ENCODE measurements around the gene IQSEC1.

GRCh38 chr3:12984023-12984823 is 89.0 kb downstream of the IQSEC1 start:
- TF ChIP-seq CTCF (IDR thresholded peaks at IDR 0.05) (peak; percentile 6 to 59 (median 56)), POLR2A (IDR thresholded peaks at IDR 0.05) (no peak), POLR2AphosphoS5 (IDR thresholded peaks at IDR 0.05) (no peak)

Data from breast epithelium (tissue), 3 donors.